A673 (cell line): Measurements from ENCODE around the gene DNAH8. TPM values are rescaled to one million over a fixed set of nuclear protein-coding genes. Genes with fewer than 3 reads are reported as not detected.

Experiments used
- BruUV-seq: library from RNA; stranded (reverse); fragments of 400-500 nt; replicated peaks from 2 replicates; lab custom pipeline; 2021; lab: Mats Ljungman, UMichigan
- CTCF ChIA-PET: fragments of 300-600 bp; sonication (Branson Sonifier 250); formaldehyde crosslinking; loops from one replicate; lab custom pipeline; 2022; ENCODE audit warnings: antibody characterized with exemption; lab: Charles Lee
- POLR2A ChIA-PET: fragments of 300-600 bp; sonication (Branson Sonifier 250); formaldehyde crosslinking; loops from one replicate; lab custom pipeline; 2022; ENCODE audit warnings: antibody characterized with exemption; ENCODE audit not compliant: low non-redundant PET; lab: Charles Lee
- DNase-seq: peaks from one replicate; pipeline ENCODE4 v3.0.0-alpha.2; 2015; ENCODE audit warnings: low spot score
- H3K27ac ChIP-seq: fragments of 200-600 bp; sonication (generic); 2 replicates; pipeline ENCODE4 v1.5.1; 2016; ENCODE audit warnings: mixed run types, low read depth, mild to moderate bottlenecking, mixed read lengths, antibody characterized with exemption, low read length; ENCODE audit not compliant: poor library complexity, severe bottlenecking
- H3K27me3 ChIP-seq: fragments of 200-600 bp; sonication (generic); replicated peaks from 2 replicates; pipeline ENCODE4 v1.6.1; 2017; ENCODE audit warnings: mixed run types, low read depth, mild to moderate bottlenecking, mixed read lengths, antibody characterized with exemption, low read length; ENCODE audit not compliant: insufficient read depth, poor library complexity
- H3K36me3 ChIP-seq: fragments of 200-600 bp; sonication (generic); 2 replicates; pipeline ENCODE4 v1.6.1; 2016; ENCODE audit warnings: mixed run types, mild to moderate bottlenecking, mixed read lengths, antibody characterized with exemption, low read length; ENCODE audit not compliant: insufficient read depth, poor library complexity, severe bottlenecking
- H3K4me1 ChIP-seq: fragments of 200-600 bp; sonication (generic); 2 replicates; pipeline ENCODE4 v1.6.1; 2017; ENCODE audit warnings: mixed run types, mild to moderate bottlenecking, mixed read lengths, antibody characterized with exemption, low read length; ENCODE audit not compliant: insufficient read depth, poor library complexity, severe bottlenecking
- H3K4me3 ChIP-seq: fragments of 200-600 bp; sonication (generic); 2 replicates; pipeline ENCODE4 v1.5.1; 2016; ENCODE audit warnings: low read depth, mixed run types, mild to moderate bottlenecking, mixed read lengths, low read length; ENCODE audit not compliant: poor library complexity, severe bottlenecking
- H3K9me3 ChIP-seq: fragments of 200-600 bp; sonication (generic); 2 replicates; pipeline ENCODE4 v1.6.1; 2016; ENCODE audit warnings: mixed run types, low read depth, mild to moderate bottlenecking, mixed read lengths, antibody characterized with exemption, low read length; ENCODE audit not compliant: poor library complexity, severe bottlenecking
- CTCF ChIP-seq: fragments of 300-800, 200-600 bp; sonication (generic); conservative IDR thresholded peaks from 2 replicates; pipeline ENCODE4 v1.5.1; 2017; ENCODE audit warnings: low read depth, mild to moderate bottlenecking, antibody characterized with exemption, low read length, moderate library complexity, mixed read lengths
- EZH2 ChIP-seq: fragments of 200-600 bp; sonication (generic); IDR thresholded peaks from 2 replicates; pipeline ENCODE4 v1.6.1; 2017; ENCODE audit warnings: borderline replicate concordance, low read depth, mild to moderate bottlenecking, mixed read lengths, antibody characterized with exemption, low read length; ENCODE audit not compliant: poor library complexity, severe bottlenecking
- intact Hi-C: fragments of 100-400 bp; cut with micrococcal nuclease; formaldehyde crosslinking; loops from one replicate; pipeline ENCODE4 v1.10.0; 2022; ENCODE audit not compliant: unreplicated experiment
- total RNA-seq: library from RNA; stranded (reverse); gene quantifications from 2 replicates; pipeline ENCODE4 v1.2.3, GENCODE V29; 2021

The DNAH8 gene
- total RNA-seq, 1 experiment from 2014 or later: not detected

GRCh38 chr6:38673397-38674165 is 41.5 kb upstream of the DNAH8 start:
- POLR2A ChIA-PET: no interaction called here
- DNase-seq: peak; percentile 10
- Histone ChIP-seq H3K9me3 (no peaks in the 10 kb centered on the region), H3K27me3 (no peaks in the 10 kb centered on the region), H3K4me3 (no peak overlapping the region), H3K27ac (no peak overlapping the region), H3K4me1 (no peaks in the 10 kb centered on the region), H3K36me3 (peaks cover 24% of the 10 kb centered on the region)
- BruUV-seq: no TSS peak
- intact Hi-C loops: no loop called here
- TF ChIP-seq CTCF (no peak), EZH2 (no peak)
- CTCF ChIA-PET: no interaction called here

- BruUV-seq: TSS peak; percentile 83
- intact Hi-C loops: no loop called here
- CTCF ChIA-PET: no interaction called here
- TF ChIP-seq EZH2 (no peak), CTCF (no peak)
- Histone ChIP-seq H3K9me3 (no peaks in the 10 kb centered on the region), H3K27ac (no peak overlapping the region), H3K4me1 (no peaks in the 10 kb centered on the region), H3K27me3 (no peaks in the 10 kb centered on the region), H3K4me3 (no peak overlapping the region), H3K36me3 (peaks cover 37% of the 10 kb centered on the region)
- no peak for DNase-seq
- POLR2A ChIA-PET: no interaction called here
Measured at GRCh38 chr6:38676236-38676973, 38.7 kb upstream of the DNAH8 start.

GRCh38 chr6:38676974-38677544 is 38.1 kb upstream of the DNAH8 start:
- Histone ChIP-seq H3K27ac (no peak overlapping the region), H3K4me1 (no peaks in the 10 kb centered on the region), H3K27me3 (no peaks in the 10 kb centered on the region), H3K36me3 (peaks cover 43% of the 10 kb centered on the region), H3K9me3 (no peaks in the 10 kb centered on the region), H3K4me3 (no peak overlapping the region)
- ChIA-PET POLR2A (no interaction called here), CTCF (no interaction called here)
- no TSS peak for BruUV-seq
- intact Hi-C loops: no loop called here
- TF ChIP-seq CTCF: no peak
- no peak for DNase-seq
